ENCODE measurements around the gene RD3L.

DNA sequence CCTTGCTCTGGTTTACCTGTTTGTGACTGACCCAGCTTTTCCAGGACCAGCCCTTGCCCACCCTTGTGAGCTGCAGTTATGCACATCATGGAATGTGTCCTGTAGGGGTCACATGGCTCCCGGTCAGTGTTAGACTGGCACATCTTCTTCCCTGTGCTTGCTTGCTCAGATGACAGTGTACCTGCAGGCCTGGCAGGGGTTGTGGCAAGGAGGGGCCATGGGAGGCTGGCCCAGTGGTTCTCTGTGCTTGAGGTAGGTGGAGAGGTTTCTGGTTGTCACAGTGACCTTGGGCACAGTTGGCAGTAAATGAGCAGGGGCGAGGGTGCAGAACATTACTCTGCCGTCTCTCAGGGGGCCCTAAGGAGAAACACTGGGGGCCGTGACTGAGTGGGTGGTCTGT, 27.6 kb upstream of the RD3L start:
- TF ChIP-seq, protein P1, sequence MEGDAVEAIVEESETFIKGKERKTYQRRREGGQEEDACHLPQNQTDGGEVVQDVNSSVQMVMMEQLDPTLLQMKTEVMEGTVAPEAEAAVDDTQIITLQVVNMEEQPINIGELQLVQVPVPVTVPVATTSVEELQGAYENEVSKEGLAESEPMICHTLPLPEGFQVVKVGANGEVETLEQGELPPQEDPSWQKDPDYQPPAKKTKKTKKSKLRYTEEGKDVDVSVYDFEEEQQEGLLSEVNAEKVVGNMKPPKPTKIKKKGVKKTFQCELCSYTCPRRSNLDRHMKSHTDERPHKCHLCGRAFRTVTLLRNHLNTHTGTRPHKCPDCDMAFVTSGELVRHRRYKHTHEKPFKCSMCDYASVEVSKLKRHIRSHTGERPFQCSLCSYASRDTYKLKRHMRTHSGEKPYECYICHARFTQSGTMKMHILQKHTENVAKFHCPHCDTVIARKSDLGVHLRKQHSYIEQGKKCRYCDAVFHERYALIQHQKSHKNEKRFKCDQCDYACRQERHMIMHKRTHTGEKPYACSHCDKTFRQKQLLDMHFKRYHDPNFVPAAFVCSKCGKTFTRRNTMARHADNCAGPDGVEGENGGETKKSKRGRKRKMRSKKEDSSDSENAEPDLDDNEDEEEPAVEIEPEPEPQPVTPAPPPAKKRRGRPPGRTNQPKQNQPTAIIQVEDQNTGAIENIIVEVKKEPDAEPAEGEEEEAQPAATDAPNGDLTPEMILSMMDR (conservative IDR thresholded peaks at IDR 0.05 in 1 of 2, IDR thresholded peaks at IDR 0.05 in 1 of 2; ENCODE audit: low read depth in 1 of 2, low read length in 2 of 2) = no peak
- no peak for TF ChIP-seq EZH2 (IDR thresholded peaks at IDR 0.05; ENCODE audit: low read length, missing control alignments)
